Liver (tissue), 9 donors: ENCODE results near the gene LMNTD2. TPM values are rescaled to one million over a fixed set of nuclear protein-coding genes. Genes with fewer than 3 reads are reported as not detected.

Experiments
- DNase-seq: peaks from one replicate; pipeline ENCODE4 v3.0.0-alpha.2; 2017; ENCODE audit warnings: low spot score
- H3K27ac ChIP-seq, 2 donors: one replicate each; pipeline ENCODE4 v1.7.0; 2013; ENCODE audit warnings: inconsistent platforms in 2 of 2, low read length in 2 of 2, control low read depth in 1 of 2, low read depth in 1 of 2, mild to moderate bottlenecking in 1 of 2
- H3K27me3 ChIP-seq, 4 donors: one replicate each; pipeline versions ENCODE4 v1.6.1 to v1.7.0; 2013; ENCODE audit warnings: low read length in 3 of 4, inconsistent platforms in 1 of 4, mild to moderate bottlenecking in 1 of 4, moderate library complexity in 1 of 4; ENCODE audit not compliant: control insufficient read depth in 4 of 4, insufficient read depth in 4 of 4
- H3K36me3 ChIP-seq, 4 donors: one replicate each; pipeline versions ENCODE4 v1.6.1 to v1.7.0; 2013; ENCODE audit warnings: low read length in 3 of 4, mild to moderate bottlenecking in 3 of 4, low read depth in 1 of 4, moderate library complexity in 1 of 4; ENCODE audit not compliant: control insufficient read depth in 4 of 4, insufficient read depth in 3 of 4
- H3K4me1 ChIP-seq, 4 donors: one replicate each; pipeline versions ENCODE4 v1.6.1 to v1.7.0; 2013; ENCODE audit warnings: low read length in 3 of 4, mild to moderate bottlenecking in 3 of 4, moderate library complexity in 1 of 4; ENCODE audit not compliant: control insufficient read depth in 4 of 4, insufficient read depth in 4 of 4
- H3K4me3 ChIP-seq, 3 donors: one replicate each; pipeline versions ENCODE4 v1.6.1 to v1.7.0; 2013; ENCODE audit warnings: low read length in 3 of 3, control low read depth in 1 of 3, low read depth in 1 of 3, mild to moderate bottlenecking in 1 of 3
- H3K9ac ChIP-seq, 2 donors: one replicate each; pipeline ENCODE4 v1.7.0; 2013; ENCODE audit warnings: low read length in 2 of 2, mild to moderate bottlenecking in 2 of 2, moderate library complexity in 2 of 2, control low read depth in 1 of 2, low read depth in 1 of 2
- H3K9me3 ChIP-seq, 4 donors: one replicate each; pipeline versions ENCODE4 v1.6.1 to v1.7.0; 2013; ENCODE audit warnings: low read length in 3 of 4; ENCODE audit not compliant: control insufficient read depth in 4 of 4
- ATF3 ChIP-seq: IDR thresholded peaks from 2 replicates; pipeline ENCODE4 v1.6.1; 2016; ENCODE audit warnings: antibody characterized with exemption
- FOXA1 ChIP-seq: IDR thresholded peaks from 2 replicates; pipeline ENCODE4 v1.6.1; 2016; ENCODE audit warnings: antibody characterized with exemption
- GABPA ChIP-seq, 2 donors: IDR thresholded peaks in 1 of 2; conservative IDR thresholded peaks in 1 of 2; 2 replicates each; pipeline ENCODE4 v1.6.1; 2016; ENCODE audit warnings: antibody characterized with exemption in 2 of 2, mild to moderate bottlenecking in 1 of 2, moderate library complexity in 1 of 2
- HNF4A ChIP-seq, 2 donors: conservative IDR thresholded peaks; 2 replicates each; pipeline ENCODE4 v1.6.1; 2016; ENCODE audit warnings: antibody characterized with exemption in 2 of 2, mild to moderate bottlenecking in 2 of 2
- HNF4G ChIP-seq: IDR thresholded peaks from 2 replicates; pipeline ENCODE4 v1.6.1; 2016; ENCODE audit warnings: antibody characterized with exemption
- JUND ChIP-seq, 2 donors: IDR thresholded peaks; 2 replicates each; pipeline ENCODE4 v1.6.1; 2016; ENCODE audit warnings: antibody characterized with exemption in 2 of 2
- RAD21 ChIP-seq, 2 donors: IDR thresholded peaks; 2 replicates each; pipeline ENCODE4 v1.6.1; 2016; ENCODE audit warnings: antibody characterized with exemption in 2 of 2, mild to moderate bottlenecking in 2 of 2
- REST ChIP-seq: IDR thresholded peaks from 2 replicates; pipeline ENCODE4 v1.6.1; 2016; ENCODE audit warnings: antibody characterized with exemption, mild to moderate bottlenecking
- RXRA ChIP-seq, 2 donors: IDR thresholded peaks; 2 replicates each; pipeline ENCODE4 v1.6.1; 2017 to 2018; ENCODE audit warnings: antibody characterized with exemption in 2 of 2, mild to moderate bottlenecking in 1 of 2
- SP1 ChIP-seq: IDR thresholded peaks from 2 replicates; pipeline ENCODE4 v1.6.1; 2018; ENCODE audit warnings: antibody characterized with exemption, mild to moderate bottlenecking
- TAF1 ChIP-seq: conservative IDR thresholded peaks from 2 replicates; pipeline ENCODE4 v1.6.1; 2016; ENCODE audit warnings: antibody characterized with exemption, mild to moderate bottlenecking
- ZBTB33 ChIP-seq: IDR thresholded peaks from 2 replicates; pipeline ENCODE4 v1.6.1; 2016; ENCODE audit warnings: antibody characterized with exemption
- WGBS: extraction: QIAGEN DNeasy Blood & Tissue Kit; methylation state at CpG from one replicate; pipeline ENCODE4 v1.1.7; 2013; 5-methylcytosine and 5-hydroxymethylcytosine counted together
- polyA plus RNA-seq, 2 donors: library from polyadenylated mRNA; stranded (reverse) in 1 of 2; unstranded in 1 of 2; fragments of 200-250 nt in 1 of 2; fragments of >200 nt in 1 of 2; fragmentation: Nextera tagmentation in 1 of 2; extraction: Ambion mirVana in 1 of 2; gene quantifications; one replicate each; pipeline versions ENCODE4 v1.2.1 to v1.2.3, GENCODE V29; 2013 to 2015
- total RNA-seq, 2 donors: library from RNA; depleted of rRNA; stranded (reverse); fragments of >200 nt; gene quantifications; one replicate each; pipeline ENCODE4 v1.2.3, GENCODE V29; 2014
- donor health status: healthy.
- donor health status: healthy.
- donor health status: healthy.
- donor health status: healthy.
- donor health status: healthy.

LMNTD2 gene
- total and polyA plus RNA-seq, 4 donors: 1.2 to 4.6 (median 2.3) TPM

- no peak overlapping the region for H3K4me3 ChIP-seq
- peaks cover 0 to 11% (median 6%) of the 10 kb centered on the region in 4 donors for H3K36me3 ChIP-seq
- H3K9me3 ChIP-seq: no peaks in the 10 kb centered on the region
- DNase-seq: peak; percentile 30
- H3K9ac ChIP-seq: no peak overlapping the region
- TF ChIP-seq RXRA (IDR thresholded peaks at IDR 0.05) (no peak), SP1 (no peak), HNF4A (conservative IDR thresholded peaks at IDR 0.05) (no peak), RAD21 (IDR thresholded peaks at IDR 0.05) (no peak), GABPA (IDR thresholded peaks at IDR 0.05 in 1 of 2, conservative IDR thresholded peaks at IDR 0.05 in 1 of 2) (no peak), ATF3 (no peak), TAF1 (no peak), FOXA1 (no peak), HNF4G (no peak), JUND (IDR thresholded peaks at IDR 0.05) (no peak), ZBTB33 (no peak), REST (no peak)
- H3K27me3 ChIP-seq: no peaks in the 10 kb centered on the region
- 94% methylated on average over 28 of the region's 28 CpGs for WGBS
- H3K4me1 ChIP-seq: peaks cover 5 to 20% (median 14%) of the 10 kb centered on the region in 4 donors
- no peak overlapping the region for H3K27ac ChIP-seq
Measured at GRCh38 chr11:530960-531831, 29.3 kb downstream of the LMNTD2 start.

- WGBS: 91% methylated on average over 18 of the region's 18 CpGs
- Histone ChIP-seq H3K9me3 (no peaks in the 10 kb centered on the region), H3K27ac (no peak overlapping the region), H3K4me1 (peaks cover 3 to 14% (median 9%) of the 10 kb centered on the region in 4 donors), H3K9ac (no peak overlapping the region), H3K27me3 (no peaks in the 10 kb centered on the region), H3K4me3 (no peak overlapping the region), H3K36me3 (peaks cover 0 to 11% (median 6%) of the 10 kb centered on the region in 4 donors)
- TF ChIP-seq ATF3: no peak
- peak; percentile 32 for DNase-seq
Measured at GRCh38 chr11:529728-530411, 30.7 kb downstream of the LMNTD2 start.
